Neuron (in vitro differentiated cells): ENCODE measurements around the gene HTR3E.
A peak's percentile ranks its signal among the peaks of the same experiment; 100 is the strongest.

Experiments used
- H2AFZ ChIP-seq: one replicate; pipeline ENCODE4 v1.6.1; 2013; ENCODE audit warnings: low read depth, mild to moderate bottlenecking, inconsistent platforms, low read length, moderate library complexity
- H3K27me3 ChIP-seq: one replicate; pipeline ENCODE4 v1.6.1; 2013; ENCODE audit warnings: low read length; ENCODE audit not compliant: insufficient read depth
- H3K36me3 ChIP-seq: one replicate; pipeline ENCODE4 v1.6.1; 2013; ENCODE audit warnings: low read length; ENCODE audit not compliant: insufficient read depth
- H3K4me1 ChIP-seq: one replicate; pipeline ENCODE4 v1.6.1; 2013; ENCODE audit warnings: low read length; ENCODE audit not compliant: insufficient read depth
- H3K4me3 ChIP-seq: 2 replicates; pipeline ENCODE4 v1.5.1; 2013; ENCODE audit warnings: mild to moderate bottlenecking, low read length, moderate library complexity
- H3K9me3 ChIP-seq: one replicate; pipeline ENCODE4 v1.6.1; 2013; ENCODE audit warnings: low read length

HTR3E gene

GRCh38 chr3:184129012-184129411 lies 32.1 kb downstream of the HTR3E start:
- no peaks in the 10 kb centered on the region for H3K9me3 ChIP-seq
- no peak overlapping the region for H2AFZ ChIP-seq
- no peaks in the 10 kb centered on the region for H3K27me3 ChIP-seq

DNA sequence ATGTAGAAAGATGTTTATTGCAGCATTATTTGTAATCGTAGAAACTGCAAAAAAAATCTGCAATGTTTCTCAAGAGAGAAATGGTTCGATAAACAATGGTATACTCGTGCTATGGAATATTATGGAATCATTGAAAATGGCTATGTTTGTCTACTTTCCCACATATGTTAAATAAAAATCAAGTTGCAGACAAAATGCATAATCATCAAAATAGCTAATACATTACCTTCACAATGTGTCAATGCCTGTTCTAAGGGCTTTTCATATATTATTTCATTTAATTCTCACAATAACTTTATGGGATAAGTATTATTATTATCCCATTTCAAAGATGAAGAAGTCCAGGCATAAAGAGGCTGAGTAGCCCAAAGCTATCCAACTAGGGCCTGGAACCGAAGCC lies 36.1 kb downstream of the HTR3E start:
- Histone ChIP-seq H3K4me3 (no peak overlapping the region), H3K9me3 (no peaks in the 10 kb centered on the region), H3K27me3 (no peaks in the 10 kb centered on the region), H2AFZ (no peak overlapping the region), H3K36me3 (peaks cover 5% of the 10 kb centered on the region), H3K4me1 (peaks cover 18% of the 10 kb centered on the region)

More at GRCh38 chr3:184129012-184129411, 32.1 kb downstream of the HTR3E start:
- H3K4me1 ChIP-seq, result no peaks in the 10 kb centered on the region
- H3K36me3 ChIP-seq, result no peaks in the 10 kb centered on the region
- H3K4me3 ChIP-seq, result no peak overlapping the region

- H3K9me3 ChIP-seq, result no peaks in the 10 kb centered on the region
- peaks cover 18% of the 10 kb centered on the region for H3K4me1 ChIP-seq
- H2AFZ ChIP-seq, result peak overlapping the region; percentile 83
- peaks cover 6% of the 10 kb centered on the region for H3K36me3 ChIP-seq
- H3K27me3 ChIP-seq, result no peaks in the 10 kb centered on the region
- peak overlapping the region; percentile 86 for H3K4me3 ChIP-seq
Observed at GRCh38 chr3:184133840-184134745, 37.2 kb downstream of the HTR3E start.

- H2AFZ ChIP-seq, result peak overlapping the region; percentile 83
- peaks cover 7% of the 10 kb centered on the region for H3K36me3 ChIP-seq
- peaks cover 18% of the 10 kb centered on the region for H3K4me1 ChIP-seq
Observed at GRCh38 chr3:184134746-184135148, 37.9 kb downstream of the HTR3E start.

GRCh38 chr3:184135149-184135910 lies 38.5 kb downstream of the HTR3E start, which contains the start of gene EIF2B5:
EIF2B5 (plus strand) TSS chr3:184135358; CDS start chr3:184135386, 28 bp downstream.
- H3K9me3 ChIP-seq, result no peaks in the 10 kb centered on the region
- H3K4me1 ChIP-seq, result peaks cover 18% of the 10 kb centered on the region
- H3K27me3 ChIP-seq, result no peaks in the 10 kb centered on the region
- peak within 1 kb of the TSS; percentile 83 for H2AFZ ChIP-seq
- peaks cover 12% of the 10 kb centered on the region for H3K36me3 ChIP-seq
- peak within 1 kb of the TSS; percentile 86 for H3K4me3 ChIP-seq

More at GRCh38 chr3:184134746-184135148, 37.9 kb downstream of the HTR3E start:
- Histone ChIP-seq H3K9me3 (no peaks in the 10 kb centered on the region), H3K27me3 (no peaks in the 10 kb centered on the region), H3K4me3 (peak overlapping the region; percentile 86)

DNA sequence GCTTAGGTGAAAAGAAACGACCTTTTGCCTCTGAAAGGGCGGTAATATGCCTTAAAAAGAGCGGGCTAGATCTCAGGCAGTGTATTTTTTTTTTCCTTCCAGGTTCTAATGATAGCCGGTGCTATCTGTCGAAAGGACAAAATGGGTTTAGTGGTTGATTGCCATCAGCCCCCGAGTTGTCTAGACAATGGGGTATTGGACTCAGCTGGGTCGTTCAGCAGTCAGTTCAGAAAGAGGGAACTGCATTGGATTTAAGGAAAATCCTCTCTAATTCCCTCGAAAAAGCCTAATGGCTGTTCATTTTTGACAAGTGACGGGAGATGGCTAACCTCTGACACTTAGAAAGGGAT lies 39.0 kb downstream of the HTR3E start:
- peak overlapping the region; percentile 86 for H3K4me3 ChIP-seq
- peaks cover 18% of the 10 kb centered on the region for H3K4me1 ChIP-seq
- H3K36me3 ChIP-seq, result peaks cover 18% of the 10 kb centered on the region
- H3K27me3 ChIP-seq, result no peaks in the 10 kb centered on the region
- no peaks in the 10 kb centered on the region for H3K9me3 ChIP-seq
- H2AFZ ChIP-seq, result peak overlapping the region; percentile 83

DNA sequence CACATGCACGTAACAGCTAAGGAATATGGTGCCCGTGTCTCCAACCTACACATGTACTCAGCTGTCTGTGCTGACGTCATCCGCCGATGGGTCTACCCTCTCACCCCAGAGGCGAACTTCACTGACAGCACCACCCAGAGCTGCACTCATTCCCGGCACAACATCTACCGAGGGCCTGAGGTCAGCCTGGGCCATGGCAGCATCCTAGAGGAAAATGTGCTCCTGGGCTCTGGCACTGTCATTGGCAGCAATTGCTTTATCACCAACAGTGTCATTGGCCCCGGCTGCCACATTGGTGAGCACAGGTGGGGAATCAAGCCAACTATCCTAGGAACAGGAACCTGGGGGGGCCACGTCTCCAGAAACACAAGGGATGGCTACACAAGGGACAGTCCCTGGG lies 43.6 kb downstream of the HTR3E start:
- peaks cover 62% of the 10 kb centered on the region for H3K36me3 ChIP-seq
- no peaks in the 10 kb centered on the region for H3K27me3 ChIP-seq
- no peaks in the 10 kb centered on the region for H3K9me3 ChIP-seq
- H3K4me3 ChIP-seq, result no peak overlapping the region
- no peak overlapping the region for H2AFZ ChIP-seq
- H3K4me1 ChIP-seq, result peaks cover 14% of the 10 kb centered on the region

DNA sequence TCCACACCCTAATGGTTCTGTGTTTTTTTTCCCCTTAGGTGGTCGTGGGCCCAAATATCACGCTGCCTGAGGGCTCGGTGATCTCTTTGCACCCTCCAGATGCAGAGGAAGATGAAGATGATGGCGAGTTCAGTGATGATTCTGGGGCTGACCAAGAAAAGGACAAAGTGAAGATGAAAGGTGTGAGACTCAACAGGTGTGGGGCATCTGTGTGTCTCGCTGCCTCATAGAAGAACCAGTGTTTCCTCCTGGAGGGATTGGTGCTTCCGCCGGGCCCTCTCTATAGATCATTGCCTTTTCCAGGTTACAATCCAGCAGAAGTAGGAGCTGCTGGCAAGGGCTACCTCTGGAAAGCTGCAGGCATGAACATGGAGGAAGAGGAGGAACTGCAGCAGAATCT lies 45.3 kb downstream of the HTR3E start:
- H3K9me3 ChIP-seq, result no peaks in the 10 kb centered on the region
- H3K36me3 ChIP-seq, result peaks cover 71% of the 10 kb centered on the region
- no peak overlapping the region for H3K4me3 ChIP-seq
- H2AFZ ChIP-seq, result no peak overlapping the region
- H3K27me3 ChIP-seq, result no peaks in the 10 kb centered on the region
- H3K4me1 ChIP-seq, result peaks cover under 1% of the 10 kb centered on the region

- Histone ChIP-seq H3K4me3 (no peak overlapping the region), H3K36me3 (peaks cover 65% of the 10 kb centered on the region), H3K4me1 (no peaks in the 10 kb centered on the region), H3K9me3 (no peaks in the 10 kb centered on the region), H2AFZ (no peak overlapping the region), H3K27me3 (no peaks in the 10 kb centered on the region)
Observed at GRCh38 chr3:184143327-184143726, 46.5 kb downstream of the HTR3E start.

DNA sequence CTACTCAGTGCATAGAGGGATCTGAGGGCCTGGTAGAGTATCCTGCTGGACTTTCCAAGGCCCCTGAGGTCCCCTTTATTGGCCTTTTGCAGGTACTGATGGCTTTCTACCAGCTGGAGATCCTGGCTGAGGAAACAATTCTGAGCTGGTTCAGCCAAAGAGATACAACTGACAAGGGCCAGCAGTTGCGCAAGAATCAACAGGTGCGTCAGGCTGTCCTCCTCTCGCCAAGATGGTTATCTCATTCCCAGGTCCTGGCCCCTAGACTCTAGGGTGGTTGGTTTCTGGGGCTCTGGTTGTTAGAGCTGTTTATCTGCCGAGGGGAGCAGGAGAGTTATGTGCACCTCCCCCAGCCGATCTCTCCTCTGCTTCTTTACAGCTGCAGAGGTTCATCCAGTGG lies 47.6 kb downstream of the HTR3E start:
- H3K27me3 ChIP-seq, result no peaks in the 10 kb centered on the region
- peaks cover 65% of the 10 kb centered on the region for H3K36me3 ChIP-seq
- H3K9me3 ChIP-seq, result no peaks in the 10 kb centered on the region
- H3K4me1 ChIP-seq, result no peaks in the 10 kb centered on the region
- H3K4me3 ChIP-seq, result no peak overlapping the region
- no peak overlapping the region for H2AFZ ChIP-seq

GRCh38 chr3:184145111-184145524 lies 48.3 kb downstream of the HTR3E start:
- peaks cover 61% of the 10 kb centered on the region for H3K36me3 ChIP-seq
- no peaks in the 10 kb centered on the region for H3K4me1 ChIP-seq
- no peak overlapping the region for H3K4me3 ChIP-seq
- H3K27me3 ChIP-seq, result no peaks in the 10 kb centered on the region
- H3K9me3 ChIP-seq, result no peaks in the 10 kb centered on the region
- H2AFZ ChIP-seq, result no peak overlapping the region

- Histone ChIP-seq H3K4me3 (no peak overlapping the region), H3K27me3 (no peaks in the 10 kb centered on the region), H3K9me3 (no peaks in the 10 kb centered on the region), H3K36me3 (peaks cover 54% of the 10 kb centered on the region), H2AFZ (no peak overlapping the region), H3K4me1 (no peaks in the 10 kb centered on the region)
Observed at GRCh38 chr3:184145751-184146270, 48.9 kb downstream of the HTR3E start.

- Histone ChIP-seq H3K4me1 (no peaks in the 10 kb centered on the region), H3K27me3 (no peaks in the 10 kb centered on the region)
Observed at GRCh38 chr3:184148076-184148475, 51.2 kb downstream of the HTR3E start.

More at GRCh38 chr3:184148076-184148475, 51.2 kb downstream of the HTR3E start:
- Histone ChIP-seq H3K4me3 (no peak overlapping the region), H2AFZ (no peak overlapping the region), H3K36me3 (peaks cover 32% of the 10 kb centered on the region), H3K9me3 (no peaks in the 10 kb centered on the region)
